GM19455 (cell line): ENCODE data around the gene CNOT3.
A peak's percentile ranks its signal among the peaks of the same experiment; 100 is the strongest.
"Not testable (repeated sequence)": the region's sequence is repeated elsewhere in the genome, so short reads cannot be mapped to it uniquely, and the experiment has no call there.

ENCODE experiments used
- ATAC-seq: cut with Tn5 transposase; IDR thresholded peaks from one replicate; pipeline ENCODE4 v1.9.1; 2021; ENCODE audit not compliant: unreplicated experiment

Gene CNOT3

DNA sequence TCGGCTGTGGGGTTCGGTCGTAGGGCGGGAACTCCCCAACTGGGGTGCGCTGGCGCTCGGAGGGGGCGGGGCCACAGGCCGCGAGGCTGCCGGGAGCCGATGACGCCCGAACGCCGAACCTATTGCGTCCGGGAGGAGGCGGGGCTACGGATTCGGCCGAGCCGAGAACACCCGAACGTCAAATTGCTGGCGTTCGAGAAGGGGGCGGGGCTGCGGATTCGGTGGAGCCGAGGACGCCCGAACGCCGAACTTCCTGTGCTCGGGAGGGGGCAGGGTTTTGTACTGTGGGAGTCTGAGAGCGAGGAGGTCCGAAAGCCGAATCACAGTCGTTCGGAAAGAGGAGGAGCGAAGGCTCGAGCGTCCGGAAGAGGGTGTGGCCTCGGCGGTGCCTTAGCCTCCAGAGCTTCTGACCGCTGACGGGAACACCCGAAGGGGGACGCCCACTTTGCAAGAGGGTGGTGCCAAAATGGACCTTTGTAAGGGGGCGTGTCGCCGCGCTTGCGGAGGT is 53.0 kb downstream of the CNOT3 start:
- ATAC-seq, result peak; percentile 45

DNA sequence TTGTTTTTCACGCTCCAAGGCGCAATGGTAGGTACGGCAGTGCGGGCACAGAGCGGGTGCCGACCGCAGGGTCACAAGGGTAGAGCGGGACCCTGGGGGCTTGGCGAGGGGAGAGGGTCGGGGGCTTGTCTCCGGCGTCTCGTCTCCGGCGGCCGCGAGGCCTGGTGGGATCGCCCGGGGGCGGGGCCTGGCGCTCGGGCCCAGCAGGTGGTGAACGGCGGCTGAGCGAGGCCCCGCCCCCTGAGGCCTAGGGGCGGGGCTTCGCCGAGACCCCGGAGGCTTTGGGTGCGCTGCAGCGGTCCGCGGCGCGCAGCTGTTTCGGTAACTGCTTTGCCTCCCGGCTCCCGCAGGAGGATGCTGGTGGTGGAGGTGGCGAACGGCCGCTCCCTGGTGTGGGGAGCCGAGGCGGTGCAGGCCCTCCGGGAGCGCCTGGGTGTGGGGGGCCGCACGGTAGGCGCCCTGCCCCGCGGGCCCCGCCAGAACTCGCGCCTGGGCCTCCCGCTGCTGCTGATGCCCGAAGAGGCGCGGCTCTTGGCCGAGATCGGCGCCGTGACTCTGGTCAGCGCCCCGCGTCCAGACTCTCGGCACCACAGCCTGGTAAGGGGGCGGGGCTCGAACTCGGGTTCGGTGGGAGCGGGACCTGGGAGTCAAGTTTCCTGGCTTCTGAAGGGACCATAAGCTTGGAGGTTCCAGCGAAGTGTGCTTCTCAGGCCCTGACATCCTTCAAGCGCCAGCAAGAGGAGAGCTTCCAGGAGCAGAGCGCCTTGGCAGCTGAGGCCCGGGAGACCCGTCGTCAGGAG is 53.6 kb downstream of the CNOT3 start, which contains the start of gene TSEN34:
TSEN34 (plus strand) TSS at position 298 of the 800 bp plus-strand sequence; CDS start at position 355, 57 bp downstream.
- ATAC-seq, result peak; percentile 29

DNA sequence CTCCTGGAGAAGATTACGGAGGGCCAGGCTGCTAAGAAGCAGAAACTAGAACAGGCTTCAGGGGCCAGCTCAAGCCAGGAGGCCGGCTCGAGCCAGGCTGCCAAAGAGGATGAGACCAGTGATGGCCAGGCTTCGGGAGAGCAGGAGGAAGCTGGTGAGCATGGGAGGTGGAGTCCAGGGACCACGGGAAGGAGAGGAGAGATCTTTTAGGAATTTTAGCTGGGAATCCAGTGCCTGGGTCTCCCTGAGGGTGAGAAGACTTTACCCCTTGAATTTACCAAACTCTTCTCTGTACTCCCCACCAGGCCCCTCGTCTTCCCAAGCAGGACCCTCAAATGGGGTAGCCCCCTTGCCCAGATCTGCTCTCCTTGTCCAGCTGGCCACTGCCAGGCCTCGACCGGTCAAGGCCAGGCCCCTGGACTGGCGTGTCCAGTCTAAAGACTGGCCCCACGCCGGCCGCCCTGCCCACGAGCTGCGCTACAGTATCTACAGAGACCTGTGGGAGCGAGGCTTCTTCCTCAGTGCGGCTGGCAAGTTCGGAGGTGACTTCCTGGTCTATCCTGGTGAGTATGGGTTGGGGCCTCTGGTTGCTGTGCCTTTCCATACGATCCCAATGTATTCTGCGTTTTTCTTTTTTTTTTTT is 54.4 kb downstream of the CNOT3 start:
- no peak for ATAC-seq

DNA sequence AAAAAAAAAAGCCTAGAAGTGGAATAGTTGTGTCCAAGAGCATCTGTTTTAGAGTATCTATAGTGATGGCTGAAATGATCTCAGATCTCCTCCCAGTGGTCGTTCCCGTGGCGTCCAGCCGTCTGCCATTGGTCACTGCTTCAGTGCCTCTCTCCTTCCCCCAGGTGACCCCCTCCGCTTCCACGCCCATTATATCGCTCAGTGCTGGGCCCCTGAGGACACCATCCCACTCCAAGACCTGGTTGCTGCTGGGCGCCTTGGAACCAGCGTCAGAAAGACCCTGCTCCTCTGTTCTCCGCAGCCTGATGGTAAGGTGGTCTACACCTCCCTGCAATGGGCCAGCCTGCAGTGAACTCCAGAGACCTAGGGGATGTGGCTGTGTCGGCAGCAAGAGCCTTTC is 55.4 kb downstream of the CNOT3 start:
- no peak for ATAC-seq

DNA sequence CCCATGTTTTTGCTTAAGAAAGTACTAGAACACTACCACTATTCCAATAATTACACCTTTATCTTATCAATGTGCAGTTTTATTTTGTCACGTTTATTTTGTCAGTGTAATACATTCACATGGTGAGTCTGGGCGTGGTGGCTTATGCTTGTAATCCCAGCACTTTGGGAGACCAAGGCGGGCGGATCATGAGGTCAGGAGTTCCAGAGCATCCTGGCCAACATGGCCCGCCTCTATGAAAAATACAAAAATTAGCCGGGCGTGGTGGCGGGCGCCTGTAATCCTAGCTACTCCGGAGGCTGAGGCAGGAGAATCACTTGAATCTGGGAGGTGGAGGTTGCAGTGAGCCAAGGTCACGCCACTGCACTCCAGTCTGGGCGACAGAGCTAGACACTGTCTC is 56.9 kb downstream of the CNOT3 start:
- ATAC-seq, result not testable (repeated sequence)

DNA sequence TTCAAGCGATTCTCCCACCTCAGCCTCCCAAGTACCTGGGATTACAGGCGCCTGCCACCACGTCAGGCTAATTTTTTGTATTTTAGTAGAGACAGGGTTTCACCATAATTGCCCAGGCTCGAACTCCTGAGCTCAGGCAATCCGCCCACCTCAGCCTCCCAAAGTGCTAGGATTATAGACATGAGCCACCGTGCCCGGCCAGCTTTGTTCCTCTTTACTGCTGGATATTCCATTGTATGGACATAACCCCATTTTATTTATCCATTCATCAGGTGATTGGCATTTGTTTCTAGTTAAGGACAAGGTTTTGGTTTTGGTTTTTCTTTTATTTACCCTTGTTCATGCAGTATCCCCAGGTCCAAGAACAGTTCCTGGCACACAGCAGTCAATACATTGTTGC is 59.0 kb downstream of the CNOT3 start:
- no peak for ATAC-seq

DNA sequence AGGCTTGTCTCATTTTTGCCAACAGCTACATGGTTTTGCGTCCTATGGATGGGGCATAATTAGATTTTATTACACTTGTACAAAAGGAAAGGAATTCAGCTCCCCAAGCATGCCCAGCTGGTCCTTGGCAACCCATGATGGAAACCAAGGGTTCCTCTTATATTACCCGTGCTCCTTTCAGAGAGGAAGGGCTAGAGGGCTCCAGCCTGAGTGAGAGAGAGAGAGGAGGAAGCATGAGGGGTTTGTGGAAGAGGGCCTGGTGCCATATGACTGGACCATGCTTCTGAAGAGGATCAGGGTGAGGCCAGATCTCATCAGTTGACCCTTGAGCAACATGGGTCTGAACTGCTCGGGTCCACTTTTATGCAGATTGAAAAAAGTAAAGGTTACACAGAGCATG is 59.6 kb downstream of the CNOT3 start:
- ATAC-seq, result no peak

DNA sequence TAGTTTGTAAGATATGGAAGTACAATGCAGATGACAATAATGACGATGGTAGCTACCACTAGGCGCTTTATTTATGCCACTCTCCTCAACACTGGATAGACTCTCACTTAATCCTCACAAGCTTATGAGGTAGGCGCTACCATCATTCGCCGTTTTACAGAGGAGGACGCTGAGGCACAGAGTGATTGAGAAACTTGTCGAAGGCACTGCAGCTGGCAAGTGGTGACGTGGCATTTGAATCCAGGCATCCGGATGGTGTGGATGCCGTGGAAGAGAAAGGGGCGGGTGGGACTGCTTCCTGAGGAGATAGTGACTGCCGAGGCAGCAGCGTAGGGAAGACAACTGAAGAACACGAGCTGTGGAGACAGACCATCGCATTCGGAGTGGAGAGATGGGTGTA is 61.8 kb downstream of the CNOT3 start:
- no peak for ATAC-seq

DNA sequence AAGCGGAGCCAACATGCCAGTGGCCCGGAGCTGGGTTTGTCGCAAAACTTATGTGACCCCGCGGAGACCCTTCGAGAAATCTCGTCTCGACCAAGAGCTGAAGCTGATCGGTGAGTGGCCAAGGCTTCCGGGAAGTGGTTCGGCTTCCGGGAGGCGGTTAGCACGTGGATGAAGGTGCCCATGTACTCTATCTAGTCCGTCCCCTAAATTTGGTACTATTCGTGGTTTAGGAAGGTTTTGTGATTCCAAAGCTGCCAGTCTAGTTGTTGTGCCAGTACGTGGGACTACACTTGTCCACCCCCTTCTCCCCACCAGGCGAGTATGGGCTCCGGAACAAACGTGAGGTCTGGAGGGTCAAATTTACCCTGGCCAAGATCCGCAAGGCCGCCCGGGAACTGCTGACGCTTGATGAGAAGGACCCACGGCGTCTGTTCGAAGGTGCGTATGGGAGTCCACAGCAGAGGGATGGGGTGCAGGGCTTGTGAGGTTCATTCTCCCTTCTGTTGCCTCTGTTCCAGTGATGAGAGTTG is 63.7 kb downstream of the CNOT3 start:
- ATAC-seq, result no peak

DNA sequence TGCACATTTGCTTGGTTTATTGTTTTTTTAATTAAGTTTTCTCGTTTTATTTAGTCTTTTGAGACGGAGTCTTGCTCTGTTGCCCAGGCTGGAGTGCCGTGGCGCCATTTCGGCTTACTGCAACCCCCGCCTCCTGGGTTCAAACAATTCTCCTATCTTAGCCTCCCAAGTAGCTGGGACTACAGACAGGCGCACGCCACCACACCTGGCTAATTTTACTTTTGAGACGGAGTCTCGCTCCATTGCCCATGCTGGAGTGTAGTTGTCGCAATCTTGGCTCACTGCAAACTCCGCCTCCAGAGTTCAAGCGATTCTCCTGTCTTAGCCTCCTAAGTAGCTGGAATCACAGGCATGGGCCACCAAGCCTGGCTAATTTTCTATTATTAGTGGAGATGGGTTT is 64.4 kb downstream of the CNOT3 start:
- ATAC-seq, result no peak

DNA sequence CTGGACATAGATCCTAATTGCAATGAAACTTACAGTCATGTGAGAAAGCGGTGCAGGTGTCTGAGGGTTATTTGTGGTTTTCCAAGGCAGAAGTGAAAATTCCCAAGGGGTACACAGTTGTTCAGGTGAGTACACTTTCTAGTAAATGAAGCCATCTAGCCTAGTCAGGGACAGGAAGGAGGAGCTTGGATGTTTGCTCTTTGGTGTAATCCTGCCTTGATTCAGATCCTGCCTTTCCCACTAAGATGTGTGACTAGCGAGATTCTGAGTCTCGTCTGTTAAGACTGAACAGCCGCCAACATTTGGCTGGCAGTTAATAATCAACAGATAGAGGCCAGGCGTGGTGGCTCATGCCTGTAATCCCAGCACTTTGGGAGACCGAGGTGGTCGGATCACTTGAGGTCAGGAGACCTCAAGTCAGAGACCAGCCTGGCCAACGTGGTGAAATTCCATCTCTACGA is 65.6 kb downstream of the CNOT3 start:
- ATAC-seq, result no peak

DNA sequence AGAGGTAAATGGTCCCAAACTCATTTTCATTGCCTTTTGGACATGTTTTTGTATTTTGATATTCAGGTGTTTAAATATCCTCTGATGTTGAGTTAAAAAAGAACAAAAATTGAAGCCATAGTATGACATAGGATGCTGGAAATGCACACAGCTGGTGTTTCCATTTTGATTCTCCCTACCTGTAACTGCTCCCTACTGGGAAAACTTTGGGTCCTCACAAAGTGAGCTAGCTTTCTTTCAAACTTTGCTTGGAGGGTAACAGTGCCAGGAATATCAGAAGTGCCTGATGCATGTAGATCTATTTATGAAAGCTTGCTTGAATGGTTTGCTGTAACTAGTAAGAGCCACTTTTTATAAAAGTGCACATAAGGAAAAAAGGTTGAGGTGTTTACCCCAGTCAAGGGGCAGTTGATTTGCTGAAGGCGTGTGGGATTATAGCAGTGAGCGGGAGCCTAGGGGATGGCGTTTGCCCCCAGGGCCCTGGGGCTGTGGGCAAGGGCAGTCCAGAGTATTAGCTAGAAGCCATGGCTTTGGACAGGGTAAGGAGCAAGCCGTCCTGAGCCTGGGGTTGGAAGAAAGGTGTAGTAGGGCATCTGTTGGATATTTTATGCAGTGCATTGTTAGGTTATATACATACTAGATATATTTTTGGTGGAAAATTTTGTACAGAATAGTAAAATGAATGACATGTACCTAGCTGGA is 67.4 kb downstream of the CNOT3 start:
- ATAC-seq, result no peak
